Muscle layer of duodenum (tissue), 2 donors: ENCODE measurements around the gene NCK1.
"Not testable (repeated sequence)": the region's sequence is repeated elsewhere in the genome, so short reads cannot be mapped to it uniquely, and the experiment has no call there.

Experiments used
- H3K27ac ChIP-seq: one replicate; pipeline ENCODE4 v1.7.0; 2013; ENCODE audit warnings: mild to moderate bottlenecking, low read length
- H3K27me3 ChIP-seq: one replicate; pipeline ENCODE4 v1.7.0; 2013; ENCODE audit warnings: low read depth, mild to moderate bottlenecking, control low read depth, low read length
- H3K36me3 ChIP-seq, 2 donors: one replicate each; pipeline ENCODE4 v1.7.0; 2013; ENCODE audit warnings: low read length in 2 of 2, control low read depth in 1 of 2, mild to moderate bottlenecking in 1 of 2; ENCODE audit not compliant: insufficient read depth in 2 of 2, control insufficient read depth in 1 of 2
- H3K4me1 ChIP-seq, 2 donors: one replicate each; pipeline ENCODE4 v1.7.0; 2013; ENCODE audit warnings: low read length in 2 of 2, mild to moderate bottlenecking in 2 of 2, control low read depth in 1 of 2, moderate library complexity in 1 of 2; ENCODE audit not compliant: insufficient read depth in 2 of 2, control insufficient read depth in 1 of 2
- H3K4me3 ChIP-seq, 2 donors: one replicate each; pipeline ENCODE4 v1.7.0; 2013; ENCODE audit warnings: low read length in 2 of 2, low read depth in 1 of 2, mild to moderate bottlenecking in 1 of 2
- H3K9me3 ChIP-seq, 2 donors: one replicate each; pipeline ENCODE4 v1.7.0; 2013; ENCODE audit warnings: low read length in 2 of 2, control low read depth in 1 of 2, mild to moderate bottlenecking in 1 of 2; ENCODE audit not compliant: control insufficient read depth in 1 of 2
- donor health status: healthy.

Gene NCK1

GRCh38 chr3:136962927-136963326, 100.9 kb downstream of the NCK1 start:
- no peaks in the 10 kb centered on the region for H3K4me1 ChIP-seq
- no peaks in the 10 kb centered on the region for H3K36me3 ChIP-seq
- no peaks in the 10 kb centered on the region for H3K9me3 ChIP-seq
- no peak overlapping the region for H3K4me3 ChIP-seq
- H3K27ac ChIP-seq = no peak overlapping the region
- no peaks in the 10 kb centered on the region for H3K27me3 ChIP-seq

- H3K4me1 ChIP-seq, H3K27ac ChIP-seq, H3K27me3 ChIP-seq, H3K4me3 ChIP-seq, H3K36me3 ChIP-seq, H3K9me3 ChIP-seq: not testable (repeated sequence)
Measured at GRCh38 chr3:136969539-136969938, 107.5 kb downstream of the NCK1 start.

- Histone ChIP-seq H3K4me1 (no peaks in the 10 kb centered on the region), H3K4me3 (no peak overlapping the region), H3K9me3 (peaks cover 0 to 6% of the 10 kb centered on the region in 2 donors), H3K27me3 (no peaks in the 10 kb centered on the region), H3K27ac (no peak overlapping the region), H3K36me3 (no peaks in the 10 kb centered on the region)
Measured at GRCh38 chr3:136973352-136973751, 111.3 kb downstream of the NCK1 start.

- H3K4me3 ChIP-seq = no peak overlapping the region
- no peaks in the 10 kb centered on the region for H3K27me3 ChIP-seq
- H3K4me1 ChIP-seq = no peaks in the 10 kb centered on the region
- H3K9me3 ChIP-seq = peaks cover 0 to 6% of the 10 kb centered on the region in 2 donors
- H3K27ac ChIP-seq = no peak overlapping the region
- H3K36me3 ChIP-seq = no peaks in the 10 kb centered on the region
Measured at GRCh38 chr3:136974670-136975069, 112.7 kb downstream of the NCK1 start.

- Histone ChIP-seq H3K27ac (no peak overlapping the region), H3K36me3 (no peaks in the 10 kb centered on the region), H3K4me3 (no peak overlapping the region), H3K27me3 (no peaks in the 10 kb centered on the region), H3K9me3 (peaks cover 0 to 4% of the 10 kb centered on the region in 2 donors), H3K4me1 (no peaks in the 10 kb centered on the region)
Measured at GRCh38 chr3:136979204-136979603, 117.2 kb downstream of the NCK1 start.

GRCh38 chr3:136979684-136980083, 117.7 kb downstream of the NCK1 start:
- no peak overlapping the region for H3K27ac ChIP-seq

GRCh38 chr3:136982033-136982432, 120.0 kb downstream of the NCK1 start:
- no peak overlapping the region for H3K27ac ChIP-seq

More at GRCh38 chr3:136979684-136980083, 117.7 kb downstream of the NCK1 start:
- Histone ChIP-seq H3K36me3 (no peaks in the 10 kb centered on the region), H3K4me1 (no peaks in the 10 kb centered on the region), H3K9me3 (no peaks in the 10 kb centered on the region), H3K27me3 (no peaks in the 10 kb centered on the region), H3K4me3 (no peak overlapping the region)

GRCh38 chr3:136982520-136983138, 120.6 kb downstream of the NCK1 start:
- Histone ChIP-seq H3K27me3 (no peaks in the 10 kb centered on the region), H3K9me3 (no peaks in the 10 kb centered on the region), H3K36me3 (no peaks in the 10 kb centered on the region), H3K4me1 (no peaks in the 10 kb centered on the region), H3K27ac (no peak overlapping the region), H3K4me3 (no peak overlapping the region)

More at GRCh38 chr3:136982033-136982432, 120.0 kb downstream of the NCK1 start:
- Histone ChIP-seq H3K4me1 (no peaks in the 10 kb centered on the region), H3K9me3 (no peaks in the 10 kb centered on the region), H3K4me3 (no peak overlapping the region), H3K36me3 (no peaks in the 10 kb centered on the region), H3K27me3 (no peaks in the 10 kb centered on the region)

- Histone ChIP-seq H3K9me3 (no peaks in the 10 kb centered on the region), H3K4me3 (no peak overlapping the region), H3K27me3 (no peaks in the 10 kb centered on the region), H3K36me3 (no peaks in the 10 kb centered on the region), H3K4me1 (no peaks in the 10 kb centered on the region), H3K27ac (no peak overlapping the region)
Measured at GRCh38 chr3:136984837-136985236, 122.8 kb downstream of the NCK1 start.

GRCh38 chr3:136987398-136987980, 125.5 kb downstream of the NCK1 start:
- not testable (repeated sequence) for H3K27ac ChIP-seq, H3K27me3 ChIP-seq, H3K9me3 ChIP-seq, H3K36me3 ChIP-seq, H3K4me1 ChIP-seq, H3K4me3 ChIP-seq

- Histone ChIP-seq H3K4me3 (no peak overlapping the region), H3K36me3 (no peaks in the 10 kb centered on the region), H3K4me1 (no peaks in the 10 kb centered on the region), H3K27me3 (no peaks in the 10 kb centered on the region), H3K9me3 (no peaks in the 10 kb centered on the region), H3K27ac (no peak overlapping the region)
Measured at GRCh38 chr3:136988651-136989050, 126.6 kb downstream of the NCK1 start.
